Measurements from ENCODE around the gene ATXN2. TPM values are rescaled to one million over a fixed set of nuclear protein-coding genes. Genes with fewer than 3 reads are reported as not detected.
"Not testable (repeated sequence)": the region's sequence is repeated elsewhere in the genome, so short reads cannot be mapped to it uniquely, and the experiment has no call there.

Gene ATXN2
- total and polyA plus RNA-seq, 10 donors: 7.7 to 77.8 (median 56.8) TPM

DNA sequence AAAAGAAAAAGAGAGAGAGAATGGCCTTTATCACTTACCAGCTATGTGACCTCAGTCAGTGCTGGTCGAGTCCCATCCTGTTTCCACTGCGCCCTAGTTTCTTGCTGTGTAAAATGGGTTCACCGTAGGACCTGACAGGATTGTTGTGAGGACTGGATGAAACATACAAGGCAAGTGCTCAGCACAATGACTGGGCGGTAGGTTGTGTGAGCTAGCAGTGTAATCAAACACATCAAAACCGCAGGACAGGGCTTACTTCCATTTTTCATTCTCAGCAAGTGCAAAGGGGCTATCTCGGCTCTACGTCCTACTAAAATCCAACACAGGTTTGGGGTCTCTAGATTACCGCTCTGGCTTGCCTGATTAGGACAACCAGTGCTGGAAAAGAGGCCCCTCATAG is 36.4 kb upstream of the ATXN2 start:
- Histone ChIP-seq H3K36me3 (peaks cover 0 to 20% (median 2%) of the 10 kb centered on the region in 6 donors), H3K9me3 (no peaks in the 10 kb centered on the region), H3K27ac (peak overlapping the region in 6 of 8 donors; percentile 16 to 59 (median 54)), H3K4me3 (no peak overlapping the region), H3K4me1 (peaks cover 0 to 22% (median 8%) of the 10 kb centered on the region in 6 donors), H3K27me3 (replicated peaks in 1 of 7) (no peaks in the 10 kb centered on the region)
- 54 to 66% (median 59%) methylated on average over 8 of the region's 8 CpGs for WGBS, 5 donors
- intact Hi-C loops (cut with DNase I; ENCODE audit: low total_unique reads): no loop called here
- DNase-seq: peak; percentile 16
- TF ChIP-seq POLR2A (IDR thresholded peaks at IDR 0.05): no peak
- peak in 1 of 3 donors; percentile 4 for TF ChIP-seq POLR2AphosphoS5 (IDR thresholded peaks at IDR 0.05)
- TF ChIP-seq, protein P1, sequence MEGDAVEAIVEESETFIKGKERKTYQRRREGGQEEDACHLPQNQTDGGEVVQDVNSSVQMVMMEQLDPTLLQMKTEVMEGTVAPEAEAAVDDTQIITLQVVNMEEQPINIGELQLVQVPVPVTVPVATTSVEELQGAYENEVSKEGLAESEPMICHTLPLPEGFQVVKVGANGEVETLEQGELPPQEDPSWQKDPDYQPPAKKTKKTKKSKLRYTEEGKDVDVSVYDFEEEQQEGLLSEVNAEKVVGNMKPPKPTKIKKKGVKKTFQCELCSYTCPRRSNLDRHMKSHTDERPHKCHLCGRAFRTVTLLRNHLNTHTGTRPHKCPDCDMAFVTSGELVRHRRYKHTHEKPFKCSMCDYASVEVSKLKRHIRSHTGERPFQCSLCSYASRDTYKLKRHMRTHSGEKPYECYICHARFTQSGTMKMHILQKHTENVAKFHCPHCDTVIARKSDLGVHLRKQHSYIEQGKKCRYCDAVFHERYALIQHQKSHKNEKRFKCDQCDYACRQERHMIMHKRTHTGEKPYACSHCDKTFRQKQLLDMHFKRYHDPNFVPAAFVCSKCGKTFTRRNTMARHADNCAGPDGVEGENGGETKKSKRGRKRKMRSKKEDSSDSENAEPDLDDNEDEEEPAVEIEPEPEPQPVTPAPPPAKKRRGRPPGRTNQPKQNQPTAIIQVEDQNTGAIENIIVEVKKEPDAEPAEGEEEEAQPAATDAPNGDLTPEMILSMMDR (IDR thresholded peaks at IDR 0.05 in 8 of 11, conservative IDR thresholded peaks at IDR 0.05 in 3 of 11): no peak

DNA sequence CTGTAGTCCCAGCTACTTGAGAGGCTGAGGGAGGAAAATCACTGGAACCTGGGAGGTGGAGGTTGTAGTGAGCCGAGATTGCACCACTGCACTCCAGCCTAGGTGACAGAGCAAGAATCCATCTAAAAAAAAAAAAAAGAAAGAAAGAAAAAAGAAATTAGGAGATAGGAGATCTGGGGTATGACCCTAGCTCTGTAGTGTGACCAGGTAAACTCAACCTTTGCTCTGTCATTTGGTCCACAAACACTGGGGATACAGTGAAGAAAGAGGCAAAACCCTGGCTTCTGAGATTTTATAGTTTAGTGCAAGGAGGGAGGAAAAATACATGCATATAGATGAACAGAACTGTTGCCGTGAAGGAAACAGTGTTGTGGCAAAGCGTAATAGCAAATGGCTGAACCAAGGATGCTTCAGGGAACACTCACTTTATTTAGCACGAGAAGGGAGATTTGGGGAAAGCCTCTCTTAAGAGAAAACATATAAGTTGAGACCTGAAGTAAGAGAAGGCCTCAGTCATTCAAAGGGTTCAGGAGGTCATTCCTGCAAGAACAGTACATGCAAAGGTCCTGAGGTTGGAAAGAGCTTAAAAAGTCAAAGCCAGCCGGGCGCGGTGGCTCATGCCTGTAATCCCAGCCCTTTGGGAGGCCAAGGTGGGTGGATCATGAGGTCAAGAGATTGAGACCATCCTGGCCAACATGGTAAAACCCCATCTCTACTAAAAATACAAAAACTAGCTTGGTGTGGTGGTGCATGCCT is 29.6 kb upstream of the ATXN2 start:
- TF ChIP-seq POLR2AphosphoS5 (IDR thresholded peaks at IDR 0.05) (no peak), POLR2A (IDR thresholded peaks at IDR 0.05) (no peak)
- TF ChIP-seq, protein P1 (IDR thresholded peaks at IDR 0.05 in 8 of 11, conservative IDR thresholded peaks at IDR 0.05 in 3 of 11): no peak
- no peak for DNase-seq
- Histone ChIP-seq H3K27ac (no peak overlapping the region), H3K27me3 (replicated peaks in 1 of 7) (no peaks in the 10 kb centered on the region), H3K9me3 (no peaks in the 10 kb centered on the region), H3K4me3 (no peak overlapping the region), H3K36me3 (no peaks in the 10 kb centered on the region), H3K4me1 (no peaks in the 10 kb centered on the region)
- 84 to 98% (median 96%) methylated on average over 7 of the region's 7 CpGs for WGBS, 5 donors
- intact Hi-C loops (cut with DNase I; ENCODE audit: low total_unique reads): no loop called here

DNA sequence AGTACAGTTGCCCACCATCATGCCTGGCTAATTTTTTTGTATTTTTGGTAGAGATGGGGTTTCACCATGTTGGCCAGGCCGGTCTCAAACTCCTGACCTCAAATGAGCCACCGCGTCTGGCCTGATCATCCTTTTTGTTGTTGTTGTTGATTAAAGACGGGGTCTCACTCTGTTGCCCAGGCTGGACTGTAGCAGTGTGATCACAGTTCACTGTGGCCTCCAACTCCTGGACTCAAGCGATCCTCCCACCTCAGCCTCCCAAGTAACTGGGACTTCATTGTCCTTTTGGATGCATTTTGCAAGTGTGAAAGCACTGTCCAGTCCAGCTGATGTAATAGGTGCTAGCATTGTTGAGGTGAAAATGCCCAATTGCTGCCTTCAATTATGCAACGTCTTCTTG is 27.1 kb upstream of the ATXN2 start:
- no peaks in the 10 kb centered on the region for H3K36me3 ChIP-seq
- no peak overlapping the region for H3K4me3 ChIP-seq
- H3K4me1 ChIP-seq: no peaks in the 10 kb centered on the region
- intact Hi-C loops (cut with DNase I; ENCODE audit: low total_unique reads): no loop called here
- no peaks in the 10 kb centered on the region for H3K9me3 ChIP-seq
- TF ChIP-seq, protein P1 (IDR thresholded peaks at IDR 0.05 in 8 of 11, conservative IDR thresholded peaks at IDR 0.05 in 3 of 11): no peak
- TF ChIP-seq POLR2AphosphoS5 (IDR thresholded peaks at IDR 0.05) (no peak), POLR2A (IDR thresholded peaks at IDR 0.05) (no peak)
- DNase-seq: no peak
- 91 to 98% (median 95%) methylated on average over 6 of the region's 6 CpGs for WGBS, 5 donors
- no peaks in the 10 kb centered on the region for H3K27me3 ChIP-seq (replicated peaks in 1 of 7)
- H3K27ac ChIP-seq: no peak overlapping the region

DNA sequence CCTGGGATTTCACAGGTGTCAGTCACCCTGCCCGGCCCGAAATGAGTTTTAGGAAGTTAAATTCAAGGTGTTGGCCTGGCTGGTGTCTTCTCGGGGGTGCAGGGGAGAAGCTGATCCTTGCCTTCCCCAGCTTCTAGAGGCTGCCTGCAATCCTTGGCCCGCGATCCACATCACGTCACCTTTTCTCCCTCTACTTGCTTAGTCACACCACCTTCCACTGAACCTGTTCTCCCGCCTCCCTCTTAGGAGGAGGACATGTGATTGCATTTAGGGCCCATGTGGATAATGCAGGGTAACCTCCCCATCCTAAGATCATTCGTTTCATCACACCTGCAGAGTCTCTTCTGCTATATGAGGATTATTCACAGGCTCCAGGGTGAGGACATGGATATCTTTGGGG is 25.4 kb upstream of the ATXN2 start:
- no peak for TF ChIP-seq POLR2AphosphoS5 (IDR thresholded peaks at IDR 0.05)
- no peak for TF ChIP-seq POLR2A (IDR thresholded peaks at IDR 0.05)
- TF ChIP-seq, protein P1 (IDR thresholded peaks at IDR 0.05 in 8 of 11, conservative IDR thresholded peaks at IDR 0.05 in 3 of 11): no peak
- Histone ChIP-seq H3K36me3 (no peaks in the 10 kb centered on the region), H3K4me1 (no peaks in the 10 kb centered on the region), H3K27me3 (replicated peaks in 1 of 7) (no peaks in the 10 kb centered on the region), H3K27ac (no peak overlapping the region), H3K4me3 (no peak overlapping the region), H3K9me3 (no peaks in the 10 kb centered on the region)
- intact Hi-C loops (cut with DNase I; ENCODE audit: low total_unique reads): no loop called here
- 85 to 96% (median 89%) methylated on average over 8 of the region's 8 CpGs for WGBS, 5 donors
- no peak for DNase-seq

DNA sequence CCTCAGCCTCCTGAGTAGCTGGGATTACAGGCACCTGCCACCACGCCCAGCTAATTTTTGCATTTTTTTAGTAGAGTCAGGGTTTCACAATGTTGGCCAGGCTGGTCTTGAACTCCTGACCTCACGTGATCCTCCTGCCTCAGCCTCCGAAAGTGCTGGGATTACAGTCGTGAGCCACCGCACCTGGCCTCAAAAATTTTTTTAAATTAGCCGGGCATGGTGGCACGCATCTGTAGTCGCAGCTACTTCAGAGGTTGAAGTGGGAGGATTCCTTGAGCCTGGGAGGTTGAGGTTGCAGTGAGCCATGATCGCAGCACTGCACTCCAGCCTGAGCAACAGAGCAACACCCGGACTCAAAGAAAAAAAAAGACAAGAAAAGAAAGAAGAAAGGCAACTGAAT is 18.7 kb upstream of the ATXN2 start:
- intact Hi-C loops (cut with DNase I; ENCODE audit: low total_unique reads); H3K36me3 ChIP-seq; H3K9me3 ChIP-seq; H3K27ac ChIP-seq; H3K27me3 ChIP-seq (replicated peaks in 1 of 7); H3K4me3 ChIP-seq; H3K4me1 ChIP-seq: not testable (repeated sequence)
- whole genome bisulfite sequencing, 5 donors: 84 to 95% (median 92%) methylated on average over 10 of the region's 10 CpGs
- peak; percentile 43 for DNase-seq
